GM12878 (cell line): ENCODE measurements around the gene AHCYL2. TPM values are rescaled to one million over a fixed set of nuclear protein-coding genes. Genes with fewer than 3 reads are reported as not detected.

Experiments
- CHD2 ChIP-seq: IDR thresholded peaks from 2 replicates; pipeline ENCODE4 v1.6.1; 2011; ENCODE audit warnings: low read depth, low read length, improper control_type of control experiment, borderline replicate concordance
- CHD4 ChIP-seq: fragments of 200-600 bp; sonication (generic); IDR thresholded peaks from 2 replicates; pipeline ENCODE4 v1.6.1; 2016; ENCODE audit warnings: mild to moderate bottlenecking
- DPF2 ChIP-seq: fragments of 450-650 bp; IDR thresholded peaks from 2 replicates; pipeline ENCODE4 v1.6.1; 2017; ENCODE audit warnings: mild to moderate bottlenecking
- FOXM1 ChIP-seq: IDR thresholded peaks from 2 replicates; pipeline ENCODE4 v1.6.1; 2012; ENCODE audit warnings: low read depth, mild to moderate bottlenecking, inconsistent platforms, low read length, moderate library complexity
- GATAD2B ChIP-seq: fragments of 450-650 bp; conservative IDR thresholded peaks from 2 replicates; pipeline ENCODE4 v1.6.1; 2017; ENCODE audit warnings: low read depth, mild to moderate bottlenecking, moderate library complexity
- IRF5 ChIP-seq: fragments of 450-650 bp; IDR thresholded peaks from 2 replicates; pipeline ENCODE4 v1.6.1; 2017; ENCODE audit warnings: borderline replicate concordance
- KDM1A ChIP-seq: fragments of 200-600 bp; sonication (generic); IDR thresholded peaks from 2 replicates; pipeline ENCODE4 v1.6.1; 2016; ENCODE audit warnings: borderline replicate concordance
- MTA2 ChIP-seq: fragments of 450-650 bp; IDR thresholded peaks from 2 replicates; pipeline ENCODE4 v1.6.1; 2016; ENCODE audit warnings: low read depth, mild to moderate bottlenecking, moderate library complexity
- MXI1 ChIP-seq: fragments of 150-350 bp; IDR thresholded peaks from 2 replicates; pipeline ENCODE4 v1.6.1; 2011; ENCODE audit warnings: low read depth, mild to moderate bottlenecking, inconsistent platforms, low read length, improper control_type of control experiment
- MYC ChIP-seq: IDR thresholded peaks from 2 replicates; pipeline ENCODE4 v1.6.1; 2011; ENCODE audit warnings: mild to moderate bottlenecking, low read length, moderate library complexity, inconsistent platforms; ENCODE audit not compliant: insufficient read depth, insufficient replicate concordance, insufficient read length, severe bottlenecking
- NFYB ChIP-seq: IDR thresholded peaks from 2 replicates; pipeline ENCODE4 v1.6.1; 2011; ENCODE audit warnings: low read depth, mild to moderate bottlenecking, low read length, improper control_type of control experiment, moderate library complexity; ENCODE audit not compliant: insufficient read depth
- PML ChIP-seq: IDR thresholded peaks from 2 replicates; pipeline ENCODE4 v1.6.1; 2012; ENCODE audit warnings: low read length, inconsistent platforms
- POLR2AphosphoS2 ChIP-seq: IDR thresholded peaks from 2 replicates; pipeline ENCODE4 v1.6.1; 2011; ENCODE audit warnings: low read depth, mild to moderate bottlenecking, low read length, improper control_type of control experiment, moderate library complexity
- POLR2AphosphoS5 ChIP-seq: IDR thresholded peaks from 2 replicates; pipeline ENCODE4 v1.6.1; 2011; ENCODE audit warnings: mild to moderate bottlenecking, low read length, inconsistent platforms
- RCOR1 ChIP-seq: conservative IDR thresholded peaks from 2 replicates; pipeline ENCODE4 v1.6.1; 2012; ENCODE audit warnings: low read depth, low read length, improper control_type of control experiment
- SIX5 ChIP-seq: IDR thresholded peaks from 2 replicates; pipeline ENCODE4 v1.6.1; 2011; ENCODE audit warnings: mild to moderate bottlenecking, low read depth, low read length, moderate library complexity; ENCODE audit not compliant: severe bottlenecking
- SKIL ChIP-seq: fragments of 450-650 bp; IDR thresholded peaks from 2 replicates; pipeline ENCODE4 v1.6.1; 2017; ENCODE audit warnings: mild to moderate bottlenecking, low read depth, inconsistent platforms; ENCODE audit not compliant: poor library complexity, severe bottlenecking
- SMC3 ChIP-seq: IDR thresholded peaks from 2 replicates; pipeline ENCODE4 v1.6.1; 2011; ENCODE audit warnings: low read length, improper control_type of control experiment, borderline replicate concordance
- SUPT20H ChIP-seq: IDR thresholded peaks from 2 replicates; pipeline ENCODE4 v1.6.1; 2011; ENCODE audit warnings: low read depth, mild to moderate bottlenecking, low read length, moderate library complexity, borderline replicate concordance; ENCODE audit not compliant: control insufficient read depth
- TARDBP ChIP-seq: IDR thresholded peaks from 2 replicates; pipeline ENCODE4 v1.6.1; 2016; ENCODE audit warnings: borderline replicate concordance
- TCF7 ChIP-seq: IDR thresholded peaks from 2 replicates; pipeline ENCODE4 v1.6.1; 2014; ENCODE audit warnings: antibody characterized with exemption, borderline replicate concordance
- YY1 ChIP-seq: IDR thresholded peaks from 2 replicates; pipeline ENCODE4 v1.6.1; 2011; ENCODE audit warnings: low read depth, mild to moderate bottlenecking, low read length
- ZNF687 ChIP-seq: fragments of 450-650 bp; IDR thresholded peaks from 2 replicates; pipeline ENCODE4 v1.6.1; 2017; ENCODE audit warnings: mild to moderate bottlenecking, moderate library complexity
- polyA plus RNA-seq, 11 experiments: library from polyadenylated mRNA; depleted of rRNA in 4 of 11; unstranded in 6 of 11; stranded (reverse) in 5 of 11; fragments of >200 nt; fragmentation: Nextera tagmentation in 4 of 11; fragmentation: Illumina TruSeq in 1 of 11; extraction: Ambion mirVana in 4 of 11; extraction: Trizol in 1 of 11; gene quantifications; 1 replicate in 1 of 11; 2 replicates in 10 of 11; pipeline versions ENCODE4 v1.2.1 to v1.2.3, GENCODE V29; 2011 to 2016; ENCODE audit warnings: inconsistent platforms in 2 of 11, missing spikeins in 2 of 11, low read depth in 1 of 11
- total RNA-seq, 4 experiments: library from RNA; depleted of rRNA in 3 of 4; stranded (reverse); fragments of >200 nt in 3 of 4; fragmentation: Illumina TruSeq in 1 of 4; extraction: Trizol in 1 of 4; gene quantifications; 2 replicates each; pipeline versions ENCODE4 v1.2.1 to v1.2.3, GENCODE V29; 2013 to 2021

The AHCYL2 gene
- total and polyA plus RNA-seq, 10 of the 15 experiments (the other 5 are each of a cell fraction or from before 2014, with no cell fraction given): 1.7 to 29.1 (median 5.4) TPM

- TF ChIP-seq IRF5 (no peak), MTA2 (peak; percentile 92), FOXM1 (peak; percentile 41; the same call in 1 of the 2 replicates), ZNF687 (peak; percentile 65), SMC3 (no peak), KDM1A (no peak), MXI1 (peak; percentile 29; the same call in 1 of the 2 replicates), MYC (no peak), POLR2AphosphoS5 (peak; percentile 77; the same call in 1 of the 2 replicates), CHD2 (peak; percentile 39; the same call in 1 of the 2 replicates), SUPT20H (no peak), YY1 (no peak), DPF2 (peak; percentile 87), POLR2AphosphoS2 (no peak), RCOR1 (no peak), NFYB (no peak), SKIL (peak; percentile 24), TARDBP (no peak), PML (0 out of 2 replicates have a peak, but pooled peaks have one; percentile 24), CHD4 (no peak), GATAD2B (no peak; the same call in 1 of the 2 replicates), SIX5 (no peak), TCF7 (no peak)
Measured at GRCh38 chr7:129368389-129368986, 143.7 kb downstream of the AHCYL2 start (continued).
